GM12878 (cell line): ENCODE measurements around the gene ATN1. TPM values are rescaled to one million over a fixed set of nuclear protein-coding genes. Genes with fewer than 3 reads are reported as not detected.

ENCODE experiments used
- ATAC-seq: fragments of 200-7000 bp; cut with Tn5 transposase; 3 replicates; pipeline ENCODE4 v1.9.1; 2020; ENCODE audit warnings: mild to moderate bottlenecking, moderate library complexity
- BruUV-seq: library from RNA; stranded (reverse); fragments of 400-500 nt; replicated peaks from 2 replicates; lab custom pipeline; 2021; lab: Mats Ljungman, UMichigan
- CTCF ChIA-PET: fragments of 300-600 bp; sonication (Branson Sonifier 250); formaldehyde crosslinking; extraction: SDS; loops from one replicate; lab custom pipeline; 2021; ENCODE audit warnings: inconsistent platforms; lab: Yijun Ruan, JAX
- POLR2A ChIA-PET: fragments of 350-600 bp; formaldehyde crosslinking; extraction: SDS; loops from one replicate; lab custom pipeline; 2021; ENCODE audit warnings: inconsistent platforms; lab: Charles Lee
- RAD21 ChIA-PET: fragments of 300-600 bp; sonication (Branson Sonifier 250); formaldehyde crosslinking; loops from one replicate; lab custom pipeline; 2023; ENCODE audit warnings: antibody characterized with exemption; ENCODE audit not compliant: unreplicated experiment; lab: Charles Lee
- SMC1A ChIA-PET: fragments of 300-600 bp; sonication (Branson Sonifier 250); formaldehyde crosslinking; loops from one replicate; lab custom pipeline; 2023; ENCODE audit not compliant: unreplicated experiment, uncharacterized antibody; lab: Charles Lee
- DNase-seq: peaks from one replicate; pipeline ENCODE4 v3.0.0-alpha.2; 2011; ENCODE audit warnings: low read depth, low spot score
- FAIRE-seq: peaks from 3 replicates; lab custom pipeline; 2011; peaks lifted over from hg19 to GRCh38; lab: Jason Lieb, UNC
- H2AFZ ChIP-seq: 2 replicates; pipeline ENCODE4 v1.6.0; 2011; ENCODE audit warnings: low read depth, low read length, control low read depth; ENCODE audit not compliant: control insufficient read depth
- H3K27ac ChIP-seq: 2 replicates; pipeline ENCODE4 v1.5.1; 2011; ENCODE audit warnings: control low read depth; ENCODE audit not compliant: control insufficient read depth, insufficient read depth
- H3K27me3 ChIP-seq, 2 experiments: replicated peaks in 1 of 2; 2 replicates each; pipeline versions ENCODE4 v1.6.0 to v1.6.1; 2011; ENCODE audit warnings: low read length in 1 of 2; ENCODE audit not compliant: control insufficient read depth in 2 of 2, insufficient read depth in 2 of 2
- H3K36me3 ChIP-seq, 2 experiments: 2 replicates each; pipeline ENCODE4 v1.5.1; 2011; ENCODE audit warnings: low read length in 1 of 2; ENCODE audit not compliant: control insufficient read depth in 2 of 2, insufficient read depth in 2 of 2
- H3K4me1 ChIP-seq: 2 replicates; pipeline ENCODE4 v1.6.1; 2011; ENCODE audit warnings: mild to moderate bottlenecking, low read length, moderate library complexity, mixed read lengths; ENCODE audit not compliant: control insufficient read depth, insufficient read depth
- H3K4me2 ChIP-seq: 2 replicates; pipeline ENCODE4 v1.6.0; 2011; ENCODE audit warnings: control low read depth; ENCODE audit not compliant: control insufficient read depth, insufficient read depth
- H3K4me3 ChIP-seq: fragments of 200-600 bp; sonication (generic); 2 replicates; pipeline ENCODE4 v1.5.1; 2016
- H3K79me2 ChIP-seq: 2 replicates; pipeline ENCODE4 v1.6.0; 2011; ENCODE audit warnings: low read length; ENCODE audit not compliant: control insufficient read depth, insufficient read depth
- H3K9ac ChIP-seq: 2 replicates; pipeline ENCODE4 v1.8.0; 2011; ENCODE audit warnings: low read length, control low read depth, mixed read lengths; ENCODE audit not compliant: control insufficient read depth, insufficient read depth
- H3K9me3 ChIP-seq: replicated peaks from 3 replicates; pipeline ENCODE4 v1.5.1; 2011; ENCODE audit warnings: mild to moderate bottlenecking, low read length; ENCODE audit not compliant: control insufficient read depth, insufficient read depth
- H4K20me1 ChIP-seq: 2 replicates; pipeline ENCODE4 v1.6.0; 2011; ENCODE audit not compliant: control insufficient read depth, insufficient read depth
- ATF7 ChIP-seq: fragments of 450-650 bp; IDR thresholded peaks from 2 replicates; pipeline ENCODE4 v1.6.1; 2016; ENCODE audit warnings: low read depth, mild to moderate bottlenecking
- BCL11A ChIP-seq: IDR thresholded peaks from 2 replicates; pipeline ENCODE4 v1.6.1; 2011; ENCODE audit warnings: low read depth, low read length
- CBX3 ChIP-seq: fragments of 200-600 bp; sonication (generic); IDR thresholded peaks from 2 replicates; pipeline ENCODE4 v1.6.1; 2016; ENCODE audit warnings: low read depth, borderline replicate concordance
- CEBPB ChIP-seq, 2 experiments: fragments of 150-350 bp in 1 of 2; IDR thresholded peaks; 2 replicates each; pipeline ENCODE4 v1.6.1; 2012 to 2014; ENCODE audit warnings: low read depth in 2 of 2, low read length in 2 of 2, borderline replicate concordance in 1 of 2, inconsistent platforms in 1 of 2
- EED ChIP-seq: sonication (generic); IDR thresholded peaks from 2 replicates; pipeline ENCODE4 v1.6.1; 2016; ENCODE audit warnings: antibody characterized with exemption, low read depth
- IKZF2 ChIP-seq, 2 experiments: fragments of 450-650 bp; IDR thresholded peaks; 2 replicates each; pipeline ENCODE4 v1.6.1; 2017; ENCODE audit warnings: mild to moderate bottlenecking in 2 of 2, moderate library complexity in 2 of 2
- PAX8 ChIP-seq: fragments of 450-650 bp; IDR thresholded peaks from 2 replicates; pipeline ENCODE4 v1.6.1; 2017; ENCODE audit warnings: mild to moderate bottlenecking, moderate library complexity
- PRDM15 ChIP-seq: fragments of 450-650 bp; formaldehyde crosslinking; IDR thresholded peaks from 2 replicates; pipeline ENCODE4 v1.4.0; 2020; ENCODE audit warnings: mild to moderate bottlenecking, moderate library complexity
- RBBP5 ChIP-seq: fragments of 200-600 bp; sonication (generic); conservative IDR thresholded peaks from 2 replicates; pipeline ENCODE4 v1.6.1; 2016
- RELA ChIP-seq: fragments of 450-650 bp; IDR thresholded peaks from 2 replicates; pipeline ENCODE4 v1.8.0; 2014; ENCODE audit warnings: borderline replicate concordance; ENCODE audit not compliant: partially characterized antibody
- SMC3 ChIP-seq: IDR thresholded peaks from 2 replicates; pipeline ENCODE4 v1.6.1; 2011; ENCODE audit warnings: low read length, improper control_type of control experiment, borderline replicate concordance
- SP1 ChIP-seq: IDR thresholded peaks from one replicate; pipeline ENCODE4 v1.6.1; 2011; ENCODE audit warnings: low read depth, low read length
- WRNIP1 ChIP-seq: IDR thresholded peaks from 2 replicates; pipeline ENCODE4 v1.6.1; 2011; ENCODE audit warnings: low read depth, low read length, improper control_type of control experiment, borderline replicate concordance
- WGBS: methylation state at CpG from one replicate; pipeline ENCODE4 v1.1.6; 2016; ENCODE audit warnings: low lambda C conversion rate; ENCODE audit not compliant: insufficient replicate concordance, insufficient coverage; ENCODE audit errors: missing lambda C conversion rate; 5-methylcytosine and 5-hydroxymethylcytosine counted together
- in situ Hi-C: fragments of 300-500 bp; cut with MboI; formaldehyde crosslinking; loops from 9 replicates; pipeline ENCODE4 v1.14.3; 2018; ENCODE audit warnings: mixed read lengths
- intact Hi-C: fragments of 100-400 bp; cut with micrococcal nuclease; formaldehyde crosslinking; loops from one replicate; pipeline ENCODE4 v1.14.2; 2022; ENCODE audit not compliant: unreplicated experiment
- polyA plus RNA-seq, 11 experiments: library from polyadenylated mRNA; depleted of rRNA in 4 of 11; unstranded in 6 of 11; stranded (reverse) in 5 of 11; fragments of >200 nt; fragmentation: Nextera tagmentation in 4 of 11; fragmentation: Illumina TruSeq in 1 of 11; extraction: Ambion mirVana in 4 of 11; extraction: Trizol in 1 of 11; gene quantifications; 1 replicate in 1 of 11; 2 replicates in 10 of 11; pipeline versions ENCODE4 v1.2.1 to v1.2.3, GENCODE V29; 2011 to 2016; ENCODE audit warnings: inconsistent platforms in 2 of 11, missing spikeins in 2 of 11, low read depth in 1 of 11
- total RNA-seq, 4 experiments: library from RNA; depleted of rRNA in 3 of 4; stranded (reverse); fragments of >200 nt in 3 of 4; fragmentation: Illumina TruSeq in 1 of 4; extraction: Trizol in 1 of 4; gene quantifications; 2 replicates each; pipeline versions ENCODE4 v1.2.1 to v1.2.3, GENCODE V29; 2013 to 2021
- TF ChIP-seq, protein P1 (sequence below): fragments of 450-650 bp; IDR thresholded peaks from 2 replicates; pipeline ENCODE4 v1.6.1; 2014; ENCODE audit warnings: mild to moderate bottlenecking
- TF ChIP-seq, protein P2 (sequence below): IDR thresholded peaks from 2 replicates; pipeline ENCODE4 v1.6.1; 2011; ENCODE audit warnings: low read depth, mild to moderate bottlenecking, low read length, moderate library complexity, borderline replicate concordance; ENCODE audit errors: extremely low read depth

Gene ATN1
- total and polyA plus RNA-seq, 10 of the 15 experiments (the other 5 are each of a cell fraction or from before 2014, with no cell fraction given): 0.08 to 44.5 (median 5.0) TPM

- Histone ChIP-seq H3K9ac (peak overlapping the region; percentile 99), H3K27me3 (no peaks in the 10 kb centered on the region), H3K4me2 (peak overlapping the region; percentile 99), H3K36me3 (peaks cover 6 to 34% of the 10 kb centered on the region in 2 experiments), H3K27ac (peak overlapping the region; percentile 99), H3K79me2 (peaks cover 95% of the 10 kb centered on the region), H3K4me3 (peak overlapping the region; percentile 95), H4K20me1 (no peaks in the 10 kb centered on the region), H2AFZ (no peak overlapping the region), H3K4me1 (peaks cover 76% of the 10 kb centered on the region), H3K9me3 (no peaks in the 10 kb centered on the region)
- WGBS: 2% methylated on average over 24 of the region's 24 CpGs
- no TSS peak for BruUV-seq
- ChIA-PET SMC1A (interaction anchor here (1.1 to 13.2 kb wide), 4 partner anchors 6 to 11 kb away, joined by 3 to 395 read pairs (median 200); partner anchors contain the start of genes C12orf57, PTPN6 and RNU7-1), POLR2A (interaction anchor here (0.7 to 17.8 kb wide), 5 partner anchors 7 to 154 kb away, joined by 3 to 524 read pairs (median 10); partner anchors contain the start of genes C12orf57, PTPN6 and RNU7-1), CTCF (interaction anchor here (1.0 to 13.2 kb wide), 8 partner anchors 6 to 159 kb away, joined by 4 to 645 read pairs (median 4); partner anchors contain the start of genes C12orf57, PTPN6 and RNU7-1), RAD21 (interaction anchor here (1.0 to 13.5 kb wide), 7 partner anchors 7 to 159 kb away, joined by 3 to 426 read pairs (median 11); partner anchors contain the start of genes C12orf57, C1RL and RNU7-1)
- DNase-seq (peak; percentile 95), FAIRE-seq (peak; percentile 95), ATAC-seq (peak; percentile 51)
- in situ Hi-C loops (loop anchor here (25.0 kb wide), 1 partner anchor 1684 kb away; no protein-coding TSS in a partner anchor), intact Hi-C loops (loop anchor here (1.0 kb wide), 1 partner anchor 8 kb away; no protein-coding TSS in a partner anchor)
- TF ChIP-seq SMC3: peak; percentile 14; the same call in 1 of the 2 replicates
- TF ChIP-seq IKZF2 (IDR thresholded peaks at IDR 0.05): peak; percentile 100
- TF ChIP-seq PRDM15 (CRISPR knock-in tag): no peak
- TF ChIP-seq, protein P1, sequence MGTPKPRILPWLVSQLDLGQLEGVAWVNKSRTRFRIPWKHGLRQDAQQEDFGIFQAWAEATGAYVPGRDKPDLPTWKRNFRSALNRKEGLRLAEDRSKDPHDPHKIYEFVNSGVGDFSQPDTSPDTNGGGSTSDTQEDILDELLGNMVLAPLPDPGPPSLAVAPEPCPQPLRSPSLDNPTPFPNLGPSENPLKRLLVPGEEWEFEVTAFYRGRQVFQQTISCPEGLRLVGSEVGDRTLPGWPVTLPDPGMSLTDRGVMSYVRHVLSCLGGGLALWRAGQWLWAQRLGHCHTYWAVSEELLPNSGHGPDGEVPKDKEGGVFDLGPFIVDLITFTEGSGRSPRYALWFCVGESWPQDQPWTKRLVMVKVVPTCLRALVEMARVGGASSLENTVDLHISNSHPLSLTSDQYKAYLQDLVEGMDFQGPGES: no peak
- no peak for TF ChIP-seq RELA
- TF ChIP-seq CBX3: no peak
- peak; percentile 98 for TF ChIP-seq EED
- TF ChIP-seq, protein P2, sequence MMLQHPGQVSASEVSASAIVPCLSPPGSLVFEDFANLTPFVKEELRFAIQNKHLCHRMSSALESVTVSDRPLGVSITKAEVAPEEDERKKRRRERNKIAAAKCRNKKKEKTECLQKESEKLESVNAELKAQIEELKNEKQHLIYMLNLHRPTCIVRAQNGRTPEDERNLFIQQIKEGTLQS: peak; percentile 52; the same call in 1 of the 2 replicates
- TF ChIP-seq WRNIP1: no peak
- TF ChIP-seq SP1: peak; percentile 55
- TF ChIP-seq CEBPB (IDR thresholded peaks at IDR 0.05; ENCODE audit: borderline replicate concordance in 1 of 2, low read depth in 2 of 2, low read length in 2 of 2): no peak
- TF ChIP-seq RBBP5: no peak
- peak; percentile 98 for TF ChIP-seq ATF7
- no peak for TF ChIP-seq PAX8
- TF ChIP-seq BCL11A: peak; percentile 45
Observed at GRCh38 chr12:6953442-6954315, 25.9 kb downstream of the ATN1 start.
